T-helper 1 cell treated with Interleukin-12 subunit alpha and Interleukin-12 subunit beta and Interleukin-4 antibody, amounts not matched to agents 30 μg/mL and 1 μg/mL, for 36 hours (primary cell): ENCODE measurements around the gene RAET1L.
"Not testable (repeated sequence)": the region's sequence is repeated elsewhere in the genome, so short reads cannot be mapped to it uniquely, and the experiment has no call there.

Experiments used
- H3K27ac Mint-ChIP-seq: one replicate; pipeline ENCODE4 v1.8.0; 2021; ENCODE audit warnings: mild to moderate bottlenecking, mixed read lengths
- H3K27me3 Mint-ChIP-seq: one replicate; pipeline ENCODE4 v1.8.0; 2021; ENCODE audit warnings: low read depth, mixed read lengths
- H3K36me3 Mint-ChIP-seq: one replicate; pipeline ENCODE4 v1.8.0; 2021; ENCODE audit warnings: low read depth, mixed read lengths
- H3K4me1 Mint-ChIP-seq: one replicate; pipeline ENCODE4 v1.8.0; 2021; ENCODE audit warnings: low read depth, mixed read lengths
- H3K4me3 Mint-ChIP-seq: one replicate; pipeline ENCODE4 v1.8.0; 2021; ENCODE audit warnings: mild to moderate bottlenecking, moderate library complexity, mixed read lengths
- H3K9me3 Mint-ChIP-seq: one replicate; pipeline ENCODE4 v1.8.0; 2021; ENCODE audit warnings: mixed read lengths

The RAET1L gene

DNA sequence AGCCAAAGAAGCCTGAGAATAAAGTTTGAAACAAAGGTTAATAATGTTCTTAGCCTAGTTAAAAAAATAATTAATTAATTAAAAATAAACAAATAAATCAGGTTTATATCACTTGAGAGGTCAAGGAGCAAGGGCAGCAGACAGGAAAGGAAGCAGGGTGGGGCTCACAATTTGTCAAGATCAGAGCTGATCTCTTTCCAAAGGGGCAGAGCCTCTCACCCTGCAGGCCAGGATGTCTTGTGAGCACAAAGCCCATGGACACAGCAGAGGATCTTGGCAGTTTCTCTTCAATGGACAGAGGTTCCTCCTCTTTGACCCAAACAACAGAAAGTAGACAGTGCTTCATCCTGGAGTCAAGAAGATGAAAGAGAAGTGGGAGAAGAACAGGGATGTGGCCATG is 46.7 kb downstream of the RAET1L start:
- Mint-ChIP-seq H3K27me3 (peaks cover 94% of the 10 kb centered on the region), H3K9me3 (no peaks in the 10 kb centered on the region)

DNA sequence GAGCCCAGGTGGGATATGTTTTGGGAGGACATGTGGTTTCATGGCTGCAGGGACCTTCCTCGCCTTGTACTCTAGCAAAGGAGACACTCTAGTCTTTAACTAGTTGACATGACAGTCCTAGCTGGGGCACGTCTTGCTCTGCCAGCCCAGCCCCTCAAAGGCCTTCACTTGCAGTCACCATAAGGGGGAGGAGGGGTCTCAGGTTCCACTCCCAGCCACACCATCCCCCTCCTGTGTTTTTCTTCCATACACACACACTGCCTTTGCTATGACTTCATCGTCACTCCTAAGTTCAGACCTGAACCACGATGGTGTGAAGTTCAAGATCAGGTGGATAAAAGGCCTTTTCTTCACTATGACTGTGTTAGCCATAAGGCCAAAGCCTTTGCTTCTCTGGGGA is 48.1 kb downstream of the RAET1L start:
- H3K9me3 Mint-ChIP-seq, result no peaks in the 10 kb centered on the region
- no peak overlapping the region for H3K27ac Mint-ChIP-seq
- H3K4me1 Mint-ChIP-seq, result peaks cover 4% of the 10 kb centered on the region
- H3K36me3 Mint-ChIP-seq, result peaks cover 2% of the 10 kb centered on the region
- no peak overlapping the region for H3K4me3 Mint-ChIP-seq
- peaks cover 91% of the 10 kb centered on the region for H3K27me3 Mint-ChIP-seq

More for the DNA sequence above, 46.7 kb downstream of the RAET1L start:
- H3K27ac Mint-ChIP-seq, result no peak overlapping the region
- no peak overlapping the region for H3K4me3 Mint-ChIP-seq
- H3K36me3 Mint-ChIP-seq, result no peaks in the 10 kb centered on the region
- peaks cover 4% of the 10 kb centered on the region for H3K4me1 Mint-ChIP-seq

DNA sequence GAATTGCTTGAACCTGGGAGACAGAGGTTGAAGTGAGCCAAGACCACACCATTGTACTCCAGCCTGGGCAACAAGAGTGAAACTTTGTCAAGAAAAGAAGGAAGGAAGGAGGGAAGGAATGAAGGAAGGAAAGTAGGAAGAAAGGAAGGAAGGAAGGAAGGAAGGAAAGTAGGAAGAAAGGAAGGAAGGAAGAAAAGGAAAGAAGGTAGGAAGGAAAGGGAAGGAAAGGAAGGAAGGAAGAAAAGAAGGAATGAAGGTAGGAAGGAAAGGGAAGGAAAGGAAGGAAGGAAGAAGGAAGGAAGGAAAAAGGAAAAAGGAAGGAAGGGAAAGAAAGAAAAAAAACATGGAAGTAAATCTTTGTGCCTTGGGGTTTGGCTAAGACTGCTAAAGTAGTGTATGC is 49.9 kb downstream of the RAET1L start:
- Mint-ChIP-seq H3K36me3 (peaks cover 2% of the 10 kb centered on the region), H3K27ac (peak overlapping the region; percentile 4), H3K4me1 (no peaks in the 10 kb centered on the region), H3K4me3 (no peak overlapping the region), H3K27me3 (peaks cover 86% of the 10 kb centered on the region), H3K9me3 (no peaks in the 10 kb centered on the region)

DNA sequence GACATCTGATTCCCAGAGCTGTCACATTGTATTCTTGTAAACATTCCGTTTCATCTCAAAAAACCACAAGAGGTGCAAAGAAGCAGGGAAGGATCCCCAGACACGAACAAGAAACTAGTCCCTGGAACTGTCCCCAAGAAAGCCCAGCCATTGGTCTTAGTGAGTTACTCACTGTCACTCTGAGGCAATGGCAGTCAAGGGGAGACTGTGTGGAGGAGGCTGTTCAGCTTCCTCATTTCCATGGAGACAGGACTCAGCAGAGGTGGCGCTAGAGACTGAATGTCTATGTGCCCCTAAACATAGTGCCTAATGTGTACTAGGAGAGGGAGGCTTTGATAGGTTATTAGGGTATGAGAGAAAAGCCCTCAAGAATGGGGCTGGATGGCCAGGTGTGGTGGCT is 50.5 kb downstream of the RAET1L start:
- Mint-ChIP-seq H3K27me3 (peaks cover 87% of the 10 kb centered on the region), H3K4me1 (no peaks in the 10 kb centered on the region), H3K27ac (no peak overlapping the region), H3K36me3 (peaks cover 2% of the 10 kb centered on the region), H3K9me3 (no peaks in the 10 kb centered on the region), H3K4me3 (no peak overlapping the region)

DNA sequence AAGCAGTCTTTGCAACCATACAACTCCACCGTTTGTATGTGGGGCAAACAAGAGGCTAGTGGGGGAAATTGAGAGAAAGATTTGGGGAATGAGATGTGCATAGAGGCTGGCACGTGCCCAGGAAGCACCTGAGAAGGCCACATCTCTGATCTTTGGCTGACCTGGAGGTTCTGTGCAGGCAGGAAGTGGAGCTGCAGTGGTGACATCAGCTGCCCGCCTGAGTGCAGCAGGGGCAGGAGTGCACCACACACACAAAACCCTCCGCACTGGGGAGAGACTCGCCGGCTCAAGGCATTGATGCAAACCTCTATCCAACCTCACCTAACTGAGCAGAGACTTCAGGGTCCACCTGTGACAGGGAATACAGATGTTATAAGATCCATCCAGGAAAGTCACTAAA is 50.9 kb downstream of the RAET1L start:
- H3K4me3 Mint-ChIP-seq, H3K9me3 Mint-ChIP-seq, H3K36me3 Mint-ChIP-seq, H3K4me1 Mint-ChIP-seq, H3K27ac Mint-ChIP-seq: not testable (repeated sequence)
- peaks cover 87% of the 10 kb centered on the region for H3K27me3 Mint-ChIP-seq

DNA sequence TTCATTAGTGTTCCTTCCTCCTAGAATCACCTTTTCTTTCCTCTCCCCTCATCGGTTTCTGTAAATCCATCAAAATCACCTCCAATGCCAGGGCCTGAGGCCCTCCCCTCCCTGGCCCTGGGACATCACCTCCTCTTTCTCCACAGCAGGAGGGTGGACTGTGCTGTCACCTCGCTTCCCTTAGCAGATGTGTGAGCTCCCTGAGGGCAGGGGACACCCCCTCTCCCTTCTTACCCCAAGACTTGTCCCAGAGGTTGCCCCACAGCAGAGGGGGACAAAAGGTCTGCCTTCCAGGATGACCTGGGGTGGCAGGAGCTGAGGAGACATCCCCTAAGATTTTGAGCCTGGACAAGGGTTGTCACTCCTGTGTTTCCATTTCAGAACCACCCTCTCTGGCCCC is 55.7 kb downstream of the RAET1L start:
- H3K4me1 Mint-ChIP-seq, result peaks cover 13% of the 10 kb centered on the region
- H3K9me3 Mint-ChIP-seq, result no peaks in the 10 kb centered on the region
- no peak overlapping the region for H3K4me3 Mint-ChIP-seq
- H3K27me3 Mint-ChIP-seq, result peaks cover 84% of the 10 kb centered on the region
- H3K36me3 Mint-ChIP-seq, result peaks cover 11% of the 10 kb centered on the region
- no peak overlapping the region for H3K27ac Mint-ChIP-seq

DNA sequence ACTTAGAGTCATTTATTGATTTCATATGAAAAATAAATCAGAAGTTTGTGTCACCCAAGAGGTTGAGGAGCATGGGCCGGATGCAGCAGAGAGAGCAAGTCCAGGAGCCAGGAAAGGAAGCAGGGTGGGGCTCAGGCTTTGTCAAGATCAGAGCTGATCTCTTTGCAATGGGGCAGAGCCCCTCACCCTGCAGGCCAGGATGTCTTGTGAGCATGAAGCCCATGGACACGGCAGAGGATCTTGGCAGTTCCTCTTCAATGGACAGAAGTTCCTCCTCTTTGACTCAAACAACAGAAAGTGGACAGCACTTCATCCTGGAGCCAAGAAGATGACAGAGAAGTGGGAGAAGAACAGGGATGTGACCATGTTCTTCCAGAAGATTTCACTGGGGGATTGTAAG is 56.4 kb downstream of the RAET1L start:
- peaks cover 18% of the 10 kb centered on the region for H3K4me1 Mint-ChIP-seq
- H3K9me3 Mint-ChIP-seq, H3K4me3 Mint-ChIP-seq, H3K27ac Mint-ChIP-seq: not testable (repeated sequence)
- peaks cover 84% of the 10 kb centered on the region for H3K27me3 Mint-ChIP-seq
- peaks cover 11% of the 10 kb centered on the region for H3K36me3 Mint-ChIP-seq
